Uterus (tissue), 4 donors: ENCODE measurements around the gene BRD7. TPM values are rescaled to one million over a fixed set of nuclear protein-coding genes. Genes with fewer than 3 reads are reported as not detected.

Experiments
- DNase-seq, 2 donors: peaks; one replicate each; pipeline ENCODE4 v3.0.0-alpha.2; 2019 to 2020
- H3K27ac ChIP-seq, 2 donors: fragments of 200-600 bp; sonication (generic); 1 replicate in 1 of 2; 2 replicates in 1 of 2; pipeline ENCODE4 v1.5.1; 2016 to 2018
- H3K27me3 ChIP-seq, 2 donors: fragments of 200-600 bp; sonication (generic); one replicate each; pipeline ENCODE4 v1.5.1; 2018 to 2019; ENCODE audit warnings: control low read depth in 1 of 2
- H3K36me3 ChIP-seq, 2 donors: fragments of 200-600 bp; sonication (generic); one replicate each; pipeline ENCODE4 v1.5.1; 2019; ENCODE audit warnings: control low read depth in 1 of 2
- H3K4me1 ChIP-seq, 2 donors: fragments of 200-600 bp; sonication (generic); one replicate each; pipeline ENCODE4 v1.5.1; 2018 to 2019; ENCODE audit warnings: control low read depth in 1 of 2
- H3K4me3 ChIP-seq, 2 donors: fragments of 200-600 bp; sonication (generic); 1 replicate in 1 of 2; 2 replicates in 1 of 2; pipeline ENCODE4 v1.5.1; 2018 to 2019; ENCODE audit warnings: mild to moderate bottlenecking in 1 of 2
- H3K9me3 ChIP-seq, 2 donors: fragments of 200-600 bp; sonication (generic); one replicate each; pipeline ENCODE4 v1.5.1; 2019; ENCODE audit warnings: control low read depth in 1 of 2
- CTCF ChIP-seq, 4 experiments: fragments of 200-600 bp in 2 of 4; fragments of 450-650 bp in 2 of 4; sonication (generic) in 2 of 4; IDR thresholded peaks; one replicate each; pipeline ENCODE4 v1.5.1; 2016 to 2019; ENCODE audit warnings: antibody characterized with exemption in 4 of 4, mild to moderate bottlenecking in 2 of 4, moderate library complexity in 1 of 4
- POLR2A ChIP-seq, 2 donors: fragments of 450-650 bp; IDR thresholded peaks; one replicate each; pipeline ENCODE4 v1.6.1; 2016; ENCODE audit warnings: antibody characterized with exemption in 2 of 2, mild to moderate bottlenecking in 1 of 2, moderate library complexity in 1 of 2
- intact Hi-C: fragments of 100-400 bp; cut with DNase I; formaldehyde crosslinking; loops from one replicate; pipeline ENCODE4 v1.15.1; 2023; ENCODE audit warnings: low total_unique reads
- total RNA-seq, 4 donors: library from RNA; depleted of rRNA in 3 of 4; stranded (reverse); fragments of >200 nt in 3 of 4; gene quantifications; one replicate each; pipeline versions ENCODE4 v1.1.0 to v1.2.4, GENCODE V29; 2014 to 2023
- donor health status: DM: yes; HTN: yes; CAD: no.

Gene BRD7
- total RNA-seq, 4 donors from 2014 or later = 26.9 to 74.8 (median 40.3) TPM

GRCh38 chr16:50322333-50322732, 46.5 kb downstream of the BRD7 start:
- intact Hi-C loops = no loop called here
- H3K4me3 ChIP-seq = no peak overlapping the region
- no peaks in the 10 kb centered on the region for H3K27me3 ChIP-seq
- no peak overlapping the region for H3K27ac ChIP-seq
- no peaks in the 10 kb centered on the region for H3K4me1 ChIP-seq
- no peaks in the 10 kb centered on the region for H3K9me3 ChIP-seq
- no peak for TF ChIP-seq POLR2A (IDR thresholded peaks at IDR 0.05)
- no peak for TF ChIP-seq CTCF (IDR thresholded peaks at IDR 0.05)
- no peak for DNase-seq
- H3K36me3 ChIP-seq = no peaks in the 10 kb centered on the region

- TF ChIP-seq POLR2A (IDR thresholded peaks at IDR 0.05) = no peak
- TF ChIP-seq CTCF (IDR thresholded peaks at IDR 0.05) = no peak
- Histone ChIP-seq H3K27ac (no peak overlapping the region), H3K36me3 (no peaks in the 10 kb centered on the region), H3K27me3 (no peaks in the 10 kb centered on the region), H3K4me1 (no peaks in the 10 kb centered on the region), H3K4me3 (no peak overlapping the region), H3K9me3 (no peaks in the 10 kb centered on the region)
- intact Hi-C loops = no loop called here
- no peak for DNase-seq
These were observed 48.5 kb downstream of the BRD7 start for GRCh38 chr16:50320310-50320709.

- no peaks in the 10 kb centered on the region for H3K27me3 ChIP-seq
- H3K36me3 ChIP-seq = no peaks in the 10 kb centered on the region
- no peaks in the 10 kb centered on the region for H3K4me1 ChIP-seq
- H3K9me3 ChIP-seq = no peaks in the 10 kb centered on the region
- intact Hi-C loops = no loop called here
- H3K27ac ChIP-seq = no peak overlapping the region
- no peak for TF ChIP-seq CTCF (IDR thresholded peaks at IDR 0.05)
- no peak for TF ChIP-seq POLR2A (IDR thresholded peaks at IDR 0.05)
- H3K4me3 ChIP-seq = no peak overlapping the region
- no peak for DNase-seq
These were observed 49.8 kb downstream of the BRD7 start for GRCh38 chr16:50318796-50319578.

GRCh38 chr16:50316848-50317630, 51.7 kb downstream of the BRD7 start:
- intact Hi-C loops = no loop called here
- H3K4me1 ChIP-seq = no peaks in the 10 kb centered on the region
- no peak overlapping the region for H3K4me3 ChIP-seq
- no peaks in the 10 kb centered on the region for H3K9me3 ChIP-seq
- TF ChIP-seq CTCF (IDR thresholded peaks at IDR 0.05) = no peak
- DNase-seq = no peak
- no peaks in the 10 kb centered on the region for H3K27me3 ChIP-seq
- no peak overlapping the region for H3K27ac ChIP-seq
- H3K36me3 ChIP-seq = no peaks in the 10 kb centered on the region
